GM18519 (cell line): Measurements from ENCODE around the gene ARMC2.
"Not testable (repeated sequence)": the region's sequence is repeated elsewhere in the genome, so short reads cannot be mapped to it uniquely, and the experiment has no call there.

Source experiments
- ATAC-seq: cut with Tn5 transposase; IDR thresholded peaks from one replicate; pipeline ENCODE4 v1.9.1; 2021; ENCODE audit warnings: mild to moderate bottlenecking, moderate library complexity; ENCODE audit not compliant: unreplicated experiment, low FRiP score

Gene ARMC2

DNA sequence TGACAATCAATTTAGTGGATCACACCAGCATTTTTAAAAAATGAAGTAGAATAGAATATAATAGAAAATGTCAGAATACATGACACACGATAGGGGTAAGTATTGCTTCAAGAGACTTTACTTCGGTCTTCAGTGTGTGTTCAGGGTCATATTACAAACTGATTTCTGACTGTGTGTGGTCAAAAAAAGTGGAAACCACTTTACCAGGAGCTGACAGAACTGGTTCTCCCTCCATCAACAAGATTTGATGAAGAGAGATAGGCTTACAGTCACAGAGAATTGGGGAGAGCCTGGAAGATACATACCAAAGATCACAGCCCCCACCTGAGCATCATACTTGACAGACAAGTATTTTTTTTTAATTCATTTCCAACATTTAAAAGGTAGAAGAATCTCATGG, 21.7 kb downstream of the ARMC2 start:
- ATAC-seq: no peak

GRCh38 chr6:108870357-108870756, 22.1 kb downstream of the ARMC2 start:
- ATAC-seq: no peak

GRCh38 chr6:108872141-108872557, 23.9 kb downstream of the ARMC2 start:
- no peak for ATAC-seq

DNA sequence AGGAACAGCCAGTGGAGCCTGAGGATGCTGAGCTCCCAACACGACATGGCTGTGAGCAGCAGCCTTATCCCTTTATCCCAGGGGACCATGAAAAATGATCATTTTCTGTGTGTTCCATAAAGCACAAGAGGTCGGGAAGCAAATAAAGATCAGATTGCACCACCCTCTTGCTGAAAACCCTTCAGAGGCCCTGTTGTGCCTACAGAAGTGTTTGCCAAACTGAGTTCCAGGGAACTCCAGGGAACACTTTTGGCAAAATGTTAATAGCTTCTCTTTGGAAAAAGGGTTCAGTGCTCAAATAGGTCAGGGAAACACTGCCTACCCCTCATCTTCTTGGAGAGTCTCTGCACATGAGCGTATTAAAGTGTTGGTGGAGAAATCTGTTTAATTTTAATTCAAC, 24.4 kb downstream of the ARMC2 start:
- ATAC-seq: no peak

DNA sequence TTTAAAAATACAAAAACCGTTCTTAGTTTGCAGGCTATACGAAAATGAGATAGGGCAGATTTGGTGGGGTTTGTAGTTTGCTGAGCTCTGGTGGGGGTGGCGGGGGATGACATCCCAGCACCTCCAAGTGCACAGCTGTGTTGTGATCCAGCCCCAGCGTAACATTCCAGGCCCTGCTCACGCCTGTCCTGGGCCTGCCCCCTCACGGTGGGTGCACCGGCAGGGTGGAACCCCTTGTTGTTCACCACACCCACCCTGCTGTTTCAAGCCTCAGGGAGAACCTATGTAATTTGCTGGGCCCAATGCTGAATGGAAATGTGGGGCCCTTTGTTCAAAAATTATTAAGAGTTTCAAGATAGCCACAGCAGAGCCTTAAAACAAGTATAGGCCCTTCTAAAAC, 25.0 kb downstream of the ARMC2 start:
- ATAC-seq: no peak

GRCh38 chr6:108873971-108874370, 25.7 kb downstream of the ARMC2 start:
- no peak for ATAC-seq

DNA sequence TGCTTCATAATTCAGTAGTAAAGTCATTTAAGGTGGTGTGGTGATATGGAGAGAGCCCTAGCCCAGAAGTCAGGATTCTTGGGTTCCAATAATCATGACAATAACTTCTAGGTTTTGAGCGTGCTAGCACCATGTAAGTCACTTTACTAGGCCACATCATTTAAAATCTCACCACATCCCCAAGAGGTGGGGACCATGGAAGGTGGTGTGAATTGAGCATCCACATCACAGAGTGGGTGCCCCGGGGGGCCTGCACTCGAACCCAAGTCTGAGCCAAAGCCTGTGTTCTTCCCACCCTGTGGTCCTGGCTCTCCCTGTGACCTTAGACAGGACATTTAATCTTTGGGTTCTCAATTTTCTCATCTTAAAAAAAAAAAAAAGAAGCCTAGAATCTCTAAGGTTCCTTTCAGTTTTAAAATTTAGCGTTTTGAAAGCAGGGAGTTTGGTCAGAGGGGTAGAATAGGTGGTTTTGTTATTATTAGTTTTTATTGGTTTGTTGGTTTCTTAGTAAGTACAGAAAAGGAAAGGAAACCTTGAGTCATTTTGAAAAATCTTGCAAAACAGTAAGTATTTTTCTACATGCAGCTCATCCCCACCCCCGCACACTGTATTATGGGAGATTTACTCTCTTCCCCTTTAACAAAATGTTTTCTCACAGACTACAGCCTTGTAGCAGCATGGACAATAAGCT, 26.4 kb downstream of the ARMC2 start:
- peak; percentile 80 for ATAC-seq

DNA sequence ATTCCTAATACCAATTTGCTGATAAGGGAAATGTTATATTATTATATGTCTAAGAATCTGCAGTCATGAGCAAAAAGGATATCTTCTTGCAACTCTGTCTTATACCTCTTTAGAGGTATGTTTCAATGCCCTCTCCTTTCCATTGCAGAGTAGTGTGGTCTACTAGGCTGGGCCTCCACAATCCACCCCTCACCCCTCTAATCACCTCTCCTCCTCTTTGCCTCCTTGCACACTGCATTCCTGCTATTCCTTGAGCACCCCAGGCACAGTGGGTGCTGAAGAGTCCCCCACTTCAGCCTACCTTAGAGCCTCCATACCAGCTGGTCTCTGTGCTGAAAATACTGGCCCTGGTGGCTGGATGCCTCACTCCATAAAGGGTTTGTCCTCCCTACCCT, 26.9 kb downstream of the ARMC2 start:
- peak; percentile 16 for ATAC-seq

DNA sequence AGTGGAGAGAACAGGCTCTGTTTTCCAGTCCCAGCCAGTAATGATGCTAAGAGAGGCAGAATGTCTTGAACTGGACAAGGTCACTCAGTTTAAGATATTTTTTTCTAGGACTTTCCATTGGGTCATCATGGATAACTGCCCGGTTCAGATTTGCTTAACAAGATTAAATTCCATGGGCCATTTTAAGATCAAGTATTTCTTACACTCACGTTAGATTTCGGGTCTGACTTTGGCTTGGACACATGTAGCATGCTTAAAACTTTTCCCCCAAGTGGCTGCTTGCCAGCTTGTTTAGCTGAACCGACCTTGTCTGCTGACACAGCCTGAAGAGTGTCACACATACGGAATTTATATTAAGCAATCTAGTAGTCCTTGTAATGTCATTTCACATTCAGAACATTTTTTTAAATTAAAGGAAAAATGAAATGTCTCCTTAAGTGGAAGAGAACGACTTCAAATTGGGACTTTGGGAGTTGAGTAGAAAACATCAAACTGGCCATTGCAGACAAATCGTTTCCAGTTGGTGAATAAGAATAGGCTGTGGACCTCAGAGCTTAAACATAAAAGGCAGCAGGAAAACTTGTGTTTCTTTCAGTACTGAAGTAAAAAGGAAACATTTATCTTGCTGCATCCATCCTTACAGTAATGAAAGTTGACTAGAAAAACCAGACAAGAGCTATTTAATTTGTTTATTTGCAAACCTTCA, 29.0 kb downstream of the ARMC2 start:
- no peak for ATAC-seq

GRCh38 chr6:108878942-108879341, 30.7 kb downstream of the ARMC2 start:
- ATAC-seq: no peak

DNA sequence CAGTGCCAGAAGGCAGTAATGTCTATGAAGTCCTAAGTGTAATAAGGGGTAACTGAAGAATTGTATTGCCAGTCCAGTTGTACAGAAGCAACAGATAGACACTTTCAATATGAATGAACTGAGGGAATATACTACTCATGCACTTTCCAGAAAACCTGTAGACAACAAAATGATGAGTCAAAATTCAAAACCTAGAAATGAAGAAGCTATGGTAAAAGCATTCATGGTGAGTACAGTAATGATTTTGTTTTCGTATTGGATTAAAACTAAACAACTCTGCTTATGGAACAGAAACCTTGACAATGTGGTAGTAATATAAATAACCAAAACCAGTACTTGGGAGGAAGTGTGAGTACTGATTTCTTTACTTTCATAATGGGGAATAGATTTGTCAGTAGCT, 35.0 kb downstream of the ARMC2 start:
- ATAC-seq: peak; percentile 83

GRCh38 chr6:108884211-108885059, 36.2 kb downstream of the ARMC2 start:
- ATAC-seq: no peak

- no peak for ATAC-seq
These were observed 39.8 kb downstream of the ARMC2 start for GRCh38 chr6:108888052-108888451.

- no peak for ATAC-seq
These were observed 40.5 kb downstream of the ARMC2 start for GRCh38 chr6:108888745-108889144.

- not testable (repeated sequence) for ATAC-seq
These were observed 42.7 kb downstream of the ARMC2 start for GRCh38 chr6:108890898-108891297.

DNA sequence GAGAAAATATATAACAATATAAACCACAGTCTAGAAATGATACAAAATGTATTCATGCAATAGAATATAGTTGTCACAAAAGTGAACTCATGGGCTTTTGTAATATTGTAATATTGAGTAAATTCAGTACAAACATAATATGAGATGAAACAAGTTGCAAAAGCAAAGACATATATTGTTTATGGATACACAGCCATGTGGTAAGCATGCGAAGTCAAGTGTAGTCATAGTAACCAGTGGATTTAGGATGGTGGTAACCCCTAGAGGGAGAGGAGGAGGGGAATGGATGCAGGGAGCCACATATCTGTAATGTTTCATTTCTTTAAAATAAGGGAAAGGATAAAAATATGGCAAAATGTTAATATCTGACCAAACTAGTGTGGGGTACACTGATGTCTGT, 47.3 kb downstream of the ARMC2 start:
- no peak for ATAC-seq

GRCh38 chr6:108896111-108896661, 48.0 kb downstream of the ARMC2 start:
- ATAC-seq: no peak

DNA sequence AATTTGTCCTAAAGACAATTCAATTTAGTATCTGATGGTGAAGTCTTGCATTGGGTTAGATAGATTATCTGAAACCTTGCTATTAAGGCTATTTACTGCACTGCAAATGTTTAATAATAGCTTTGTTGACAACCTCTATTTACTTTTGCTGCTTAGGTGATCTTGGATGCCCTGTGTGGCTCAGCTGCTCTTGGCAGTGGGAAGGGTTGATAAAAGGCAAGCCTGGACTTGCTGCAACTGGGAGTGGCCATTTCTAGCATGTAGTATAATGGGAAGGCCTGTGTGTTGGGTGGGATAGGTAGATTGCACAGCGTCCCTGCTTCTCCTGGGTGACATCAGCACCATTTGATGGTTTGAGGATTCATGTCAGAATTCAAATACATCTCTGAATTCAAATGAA, 49.1 kb downstream of the ARMC2 start:
- ATAC-seq: no peak

GRCh38 chr6:108902382-108902792, 54.2 kb downstream of the ARMC2 start:
- ATAC-seq: no peak

DNA sequence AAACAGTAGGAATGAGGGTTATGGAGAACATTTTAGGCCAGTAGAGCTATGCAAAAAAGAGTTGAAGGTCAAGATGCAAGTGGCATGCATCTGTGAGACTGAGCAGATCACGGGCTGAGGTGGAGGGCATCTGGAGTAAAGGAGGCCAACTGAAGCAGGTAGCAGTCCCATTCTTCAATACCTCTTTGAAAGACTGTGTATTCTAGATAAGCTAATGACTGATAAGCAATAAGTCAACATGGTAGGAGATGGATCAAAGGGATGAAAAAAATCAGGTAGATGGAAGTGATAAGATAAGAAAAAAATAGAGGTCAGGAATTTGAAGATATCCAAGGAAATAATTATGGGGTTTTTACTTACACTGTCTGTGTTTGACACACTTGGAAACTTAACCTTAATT, 55.6 kb downstream of the ARMC2 start:
- no peak for ATAC-seq

DNA sequence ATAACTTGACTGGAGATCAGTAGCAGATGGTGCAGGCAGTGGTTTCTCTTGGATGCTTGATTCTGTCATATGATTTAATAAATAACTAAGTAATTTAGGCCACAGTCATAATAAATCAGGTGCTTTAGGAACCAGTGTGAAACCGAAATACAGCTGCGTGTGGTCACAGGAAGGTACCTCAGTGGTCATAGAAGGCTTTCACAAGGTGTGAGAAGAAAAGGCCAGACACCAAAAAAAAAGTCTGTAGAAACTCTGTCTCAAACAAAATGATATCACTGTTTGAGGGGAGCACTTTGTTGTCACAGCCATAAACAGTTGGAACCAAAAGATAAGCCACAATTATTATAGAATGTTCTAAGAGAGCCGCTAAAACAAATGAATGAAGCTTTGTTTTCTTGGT, 56.5 kb downstream of the ARMC2 start:
- ATAC-seq: peak; percentile 71
